Mammary epithelial cell (primary cell): ENCODE measurements around the gene OR10A3.

ENCODE experiments used
- CTCF ChIP-seq, 2 donors: IDR thresholded peaks in 1 of 2; conservative IDR thresholded peaks in 1 of 2; 2 replicates each; pipeline ENCODE4 v1.5.1; 2011 to 2012; ENCODE audit warnings: inconsistent platforms in 2 of 2, low read length in 2 of 2, mild to moderate bottlenecking in 2 of 2, control low read depth in 1 of 2, low read depth in 1 of 2; ENCODE audit not compliant: insufficient read depth in 1 of 2; ENCODE audit errors: extremely low read depth in 1 of 2
- EZH2 ChIP-seq: IDR thresholded peaks from 2 replicates; pipeline ENCODE4 v1.6.1; 2012; ENCODE audit warnings: low read length, inconsistent platforms, borderline replicate concordance

GRCh38 chr11:7941146-7941545 is 362 bp downstream of the OR10A3 start:
- TF ChIP-seq CTCF (conservative IDR thresholded peaks at IDR 0.05 in 1 of 2, IDR thresholded peaks at IDR 0.05 in 1 of 2; ENCODE audit: extremely low read depth in 1 of 2, insufficient read depth in 1 of 2, low read depth in 1 of 2, low read length in 2 of 2) = no peak
- no peak for TF ChIP-seq EZH2
